ENCODE measurements around the gene PHF13.

The PHF13 gene

DNA sequence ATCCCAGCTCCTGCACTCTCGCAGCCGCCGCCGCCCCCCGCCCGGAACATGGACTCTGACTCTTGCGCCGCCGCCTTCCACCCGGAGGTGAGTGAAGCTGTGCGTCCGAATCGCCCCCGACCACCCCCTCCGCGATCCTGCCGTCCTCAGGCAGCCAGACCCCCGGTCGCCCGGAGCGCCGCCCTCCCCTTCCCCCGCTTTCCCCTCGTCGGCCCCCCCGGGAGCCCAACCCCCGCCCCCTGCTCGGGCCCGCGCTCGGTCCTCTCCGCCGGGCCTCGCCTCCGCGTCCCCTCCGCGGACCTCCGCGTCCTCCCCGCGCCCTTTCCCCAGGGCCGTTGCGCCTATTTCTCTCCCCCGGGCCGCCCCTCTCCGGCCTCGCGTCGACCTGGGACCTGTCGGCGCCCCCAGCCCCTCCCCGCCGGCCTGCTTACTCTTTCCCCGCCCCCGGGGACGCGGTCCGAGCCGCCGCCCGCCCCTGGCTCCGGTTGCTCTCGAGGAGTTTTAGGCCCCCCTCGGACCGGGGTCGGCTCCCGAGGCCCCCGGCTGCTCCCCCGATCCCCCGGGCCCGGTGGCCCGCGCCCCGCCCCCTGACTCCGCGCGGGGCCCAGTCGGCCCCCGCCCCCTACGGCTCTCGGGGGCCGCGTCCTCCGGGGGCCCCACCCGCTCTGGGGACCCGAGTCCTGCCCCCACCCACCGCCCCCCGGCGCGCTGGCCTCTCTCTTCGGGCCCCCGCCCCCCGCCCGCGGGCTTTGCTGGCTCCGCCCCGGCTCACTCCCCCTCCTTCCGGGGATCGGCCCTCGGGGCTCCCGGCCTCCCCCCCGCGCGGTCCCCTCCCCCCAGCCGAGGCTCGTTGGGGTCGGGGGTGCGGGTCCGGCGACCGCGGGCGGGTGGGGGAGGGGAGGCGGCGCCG is 743 bp downstream of the PHF13 start:
- H3K4me3 ChIP-seq (ENCODE audit: low read depth in 1 of 2, low read length in 1 of 2): peak overlapping the region; percentile 78 to 97
- peak overlapping the region; percentile 94 for H3K27ac ChIP-seq
- H3K9me3 ChIP-seq: no peaks in the 10 kb centered on the region
- TF ChIP-seq, protein P1, sequence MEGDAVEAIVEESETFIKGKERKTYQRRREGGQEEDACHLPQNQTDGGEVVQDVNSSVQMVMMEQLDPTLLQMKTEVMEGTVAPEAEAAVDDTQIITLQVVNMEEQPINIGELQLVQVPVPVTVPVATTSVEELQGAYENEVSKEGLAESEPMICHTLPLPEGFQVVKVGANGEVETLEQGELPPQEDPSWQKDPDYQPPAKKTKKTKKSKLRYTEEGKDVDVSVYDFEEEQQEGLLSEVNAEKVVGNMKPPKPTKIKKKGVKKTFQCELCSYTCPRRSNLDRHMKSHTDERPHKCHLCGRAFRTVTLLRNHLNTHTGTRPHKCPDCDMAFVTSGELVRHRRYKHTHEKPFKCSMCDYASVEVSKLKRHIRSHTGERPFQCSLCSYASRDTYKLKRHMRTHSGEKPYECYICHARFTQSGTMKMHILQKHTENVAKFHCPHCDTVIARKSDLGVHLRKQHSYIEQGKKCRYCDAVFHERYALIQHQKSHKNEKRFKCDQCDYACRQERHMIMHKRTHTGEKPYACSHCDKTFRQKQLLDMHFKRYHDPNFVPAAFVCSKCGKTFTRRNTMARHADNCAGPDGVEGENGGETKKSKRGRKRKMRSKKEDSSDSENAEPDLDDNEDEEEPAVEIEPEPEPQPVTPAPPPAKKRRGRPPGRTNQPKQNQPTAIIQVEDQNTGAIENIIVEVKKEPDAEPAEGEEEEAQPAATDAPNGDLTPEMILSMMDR (IDR thresholded peaks at IDR 0.05): no peak
- peaks cover 21% of the 10 kb centered on the region for H3K27me3 ChIP-seq
- H3K4me1 ChIP-seq (ENCODE audit: control insufficient read depth in 1 of 2, insufficient read depth in 1 of 2, low read depth in 1 of 2, low read length in 1 of 2): peaks cover 17 to 22% of the 10 kb centered on the region in 2 experiments
- H3K36me3 ChIP-seq: peaks cover under 1% of the 10 kb centered on the region

DNA sequence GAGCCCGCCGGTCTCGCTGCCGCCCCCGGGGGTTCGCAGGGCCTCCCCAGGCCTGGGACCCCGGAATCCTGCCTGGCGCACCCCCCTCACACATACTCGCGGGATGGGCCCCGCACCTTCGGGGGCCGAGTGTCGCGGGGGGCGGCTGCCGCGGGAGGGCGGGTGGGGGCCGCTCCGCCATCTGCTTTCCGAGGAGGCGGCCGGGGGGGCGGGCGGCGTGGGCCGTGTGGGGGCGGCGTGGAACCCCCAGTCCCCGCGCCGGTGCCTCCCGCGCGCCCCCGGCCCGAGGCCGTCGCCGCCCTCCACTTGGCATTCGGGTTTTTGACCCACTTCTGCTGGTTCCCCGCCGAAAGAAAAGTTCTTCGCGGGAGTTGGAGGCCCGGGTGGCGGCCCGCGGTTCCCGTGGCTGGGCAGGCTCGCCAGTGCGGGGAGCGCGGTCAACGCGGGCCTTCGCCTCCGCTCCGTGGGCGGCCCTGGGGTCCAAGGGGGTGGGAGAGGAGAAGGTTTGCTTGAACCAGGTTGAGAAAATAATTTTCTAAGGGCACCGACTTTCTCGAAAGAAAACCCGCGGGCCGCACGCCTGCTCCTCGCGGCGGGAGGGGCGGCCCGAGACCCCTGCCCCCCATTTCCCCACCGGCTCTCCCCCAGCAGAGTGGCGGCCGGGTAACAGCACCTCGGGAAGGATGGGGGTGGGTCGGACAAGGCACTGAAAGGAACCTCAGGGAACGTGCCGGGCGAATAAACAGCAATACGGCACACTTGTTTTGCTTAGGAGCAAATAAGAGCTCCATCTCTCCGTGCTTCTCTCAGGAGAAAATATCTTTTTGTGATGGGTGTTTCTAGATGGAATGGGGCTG is 1.6 kb downstream of the PHF13 start:
- Histone ChIP-seq H3K27ac (peak overlapping the region; percentile 94), H3K9me3 (no peaks in the 10 kb centered on the region)

DNA sequence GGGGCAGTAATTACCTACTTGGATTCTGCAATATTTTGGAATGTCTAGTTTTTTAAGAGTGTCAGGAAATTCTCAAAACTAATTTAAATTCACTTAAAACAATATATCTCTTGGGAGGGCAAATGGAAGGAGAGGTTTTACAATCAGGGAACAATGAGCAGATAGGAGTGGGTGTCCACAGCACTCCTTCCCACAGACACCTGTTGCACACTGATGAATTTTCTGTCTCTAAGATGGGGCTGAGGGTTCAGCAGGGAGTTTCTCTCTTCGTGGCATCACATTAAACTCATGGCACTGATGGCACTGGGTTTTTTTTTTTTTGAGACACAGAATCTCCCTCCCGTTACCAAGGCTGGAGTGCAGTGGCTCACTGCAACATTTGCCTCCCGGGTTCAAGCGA is 5.5 kb downstream of the PHF13 start:
- Histone ChIP-seq H3K4me3 (ENCODE audit: low read depth in 1 of 2, low read length in 1 of 2) (no peak overlapping the region), H3K4me1 (ENCODE audit: control insufficient read depth in 1 of 2, insufficient read depth in 1 of 2, low read depth in 1 of 2, low read length in 1 of 2) (peaks cover 4 to 6% of the 10 kb centered on the region in 2 experiments), H3K27ac (no peak overlapping the region), H3K9me3 (no peaks in the 10 kb centered on the region), H3K36me3 (peaks cover 30% of the 10 kb centered on the region), H3K27me3 (peaks cover 21% of the 10 kb centered on the region)
- TF ChIP-seq, protein P1 (IDR thresholded peaks at IDR 0.05): no peak

More for the DNA sequence above, 1.6 kb downstream of the PHF13 start:
- peaks cover 21% of the 10 kb centered on the region for H3K27me3 ChIP-seq
- H3K4me3 ChIP-seq (ENCODE audit: low read depth in 1 of 2, low read length in 1 of 2): peak overlapping the region; percentile 55 to 97
- peaks cover 17 to 22% of the 10 kb centered on the region in 2 experiments for H3K4me1 ChIP-seq (ENCODE audit: control insufficient read depth in 1 of 2, insufficient read depth in 1 of 2, low read depth in 1 of 2, low read length in 1 of 2)
- TF ChIP-seq, protein P1 (IDR thresholded peaks at IDR 0.05): no peak
- H3K36me3 ChIP-seq: peaks cover 9% of the 10 kb centered on the region

DNA sequence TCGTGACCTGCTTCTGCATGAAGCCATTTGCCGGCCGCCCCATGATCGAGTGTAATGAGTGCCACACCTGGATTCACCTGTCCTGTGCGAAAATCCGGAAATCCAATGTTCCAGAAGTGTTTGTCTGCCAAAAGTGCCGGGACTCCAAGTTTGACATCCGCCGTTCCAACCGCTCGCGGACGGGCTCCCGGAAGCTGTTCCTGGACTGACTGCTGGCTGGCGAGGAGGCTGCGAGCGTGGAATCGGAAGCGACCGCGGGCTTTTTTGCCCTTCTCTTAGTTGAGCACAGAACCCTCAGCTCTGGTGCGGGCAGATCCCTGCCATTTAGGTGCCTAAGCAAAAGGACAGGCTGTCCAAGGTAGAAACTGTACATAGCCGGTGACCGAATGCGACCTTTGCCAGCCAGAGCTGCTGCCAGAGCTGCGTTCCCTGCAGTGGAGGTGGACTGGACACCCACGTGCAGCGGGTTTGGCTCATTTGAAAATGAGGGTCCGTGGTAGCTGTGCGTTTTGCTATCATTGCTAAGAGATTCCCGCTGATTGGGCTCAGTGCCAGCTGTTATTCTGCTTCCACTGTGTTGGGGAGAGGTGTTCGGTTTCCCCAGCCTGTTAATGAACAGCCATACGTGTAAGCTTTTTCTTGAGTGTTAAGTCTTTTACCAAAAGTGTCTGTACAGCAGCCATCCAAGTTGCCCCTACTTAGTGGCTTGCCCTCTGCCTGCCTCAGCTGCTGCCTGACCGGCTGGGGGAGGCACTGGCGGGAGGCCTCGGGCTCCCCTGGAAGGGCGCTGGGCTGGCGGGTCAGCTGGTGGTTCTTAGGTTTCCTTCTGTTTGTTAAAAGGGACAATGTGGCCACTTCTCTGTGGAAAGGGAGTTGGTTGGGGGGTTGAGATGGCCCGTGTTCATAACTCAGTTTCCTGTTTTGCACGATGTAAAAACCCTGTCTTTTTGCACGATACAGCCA is 8.2 kb downstream of the PHF13 start:
- Histone ChIP-seq H3K9me3 (no peaks in the 10 kb centered on the region), H3K4me1 (ENCODE audit: control insufficient read depth in 1 of 2, insufficient read depth in 1 of 2, low read depth in 1 of 2, low read length in 1 of 2) (peaks cover 13 to 17% of the 10 kb centered on the region in 2 experiments), H3K4me3 (ENCODE audit: low read depth in 1 of 2, low read length in 1 of 2) (no peak overlapping the region), H3K36me3 (peaks cover 30% of the 10 kb centered on the region), H3K27me3 (no peaks in the 10 kb centered on the region), H3K27ac (no peak overlapping the region)
- TF ChIP-seq, protein P1 (IDR thresholded peaks at IDR 0.05): no peak

Data from neutrophil (primary cell).